Endometrium (tissue), 2 donors: ENCODE measurements around the gene ZSWIM2.
"Not testable (repeated sequence)": the region's sequence is repeated elsewhere in the genome, so short reads cannot be mapped to it uniquely, and the experiment has no call there.

Source experiments
- FAIRE-seq: peaks from 2 replicates; lab custom pipeline; 2012; peaks lifted over from hg19 to GRCh38; lab: Jason Lieb, UNC
- donor health status: control.
- donor health status: control.

Gene ZSWIM2

GRCh38 chr2:186841940-186842339 is 7.0 kb downstream of the ZSWIM2 start:
- FAIRE-seq = no peak

- no peak for FAIRE-seq
These were observed 13.3 kb downstream of the ZSWIM2 start for GRCh38 chr2:186835628-186836027.

GRCh38 chr2:186827862-186828492 is 21.0 kb downstream of the ZSWIM2 start:
- FAIRE-seq = no peak

- FAIRE-seq = no peak
These were observed 21.6 kb downstream of the ZSWIM2 start for GRCh38 chr2:186827411-186827810.

- no peak for FAIRE-seq
These were observed 26.6 kb downstream of the ZSWIM2 start for GRCh38 chr2:186822323-186822722.

GRCh38 chr2:186820303-186820702 is 28.7 kb downstream of the ZSWIM2 start:
- no peak for FAIRE-seq

- FAIRE-seq = not testable (repeated sequence)
These were observed 37.2 kb downstream of the ZSWIM2 start for GRCh38 chr2:186811760-186812159.

- no peak for FAIRE-seq
These were observed 42.4 kb downstream of the ZSWIM2 start for GRCh38 chr2:186806591-186806990.

- FAIRE-seq = not testable (repeated sequence)
These were observed 50.4 kb downstream of the ZSWIM2 start for GRCh38 chr2:186798604-186799003.

GRCh38 chr2:186784930-186785329 is 64.0 kb downstream of the ZSWIM2 start:
- FAIRE-seq = no peak

- no peak for FAIRE-seq
These were observed 65.7 kb downstream of the ZSWIM2 start for GRCh38 chr2:186783254-186783653.

- FAIRE-seq = no peak
These were observed 68.2 kb downstream of the ZSWIM2 start for GRCh38 chr2:186780701-186781316.
